ENCODE data around the gene SLC35G1.

The SLC35G1 gene

GRCh38 chr10:93926613-93927012 is 32.8 kb downstream of the SLC35G1 start:
- Histone ChIP-seq H3K27ac (no peak overlapping the region), H3K9ac (no peak overlapping the region), H4K20me1 (no peaks in the 10 kb centered on the region), H3K4me2 (no peak overlapping the region), H3K9me3 (replicated peaks in 1 of 11) (peaks cover 0 to 8% (median 0%) of the 10 kb centered on the region in 11 experiments; a peak in 3 of 22 replicates), H3K27me3 (no peaks in the 10 kb centered on the region), H3K36me3 (no peaks in the 10 kb centered on the region; a peak in 2 of 22 replicates), H3K4me3 (no peak overlapping the region), H3K4me1 (no peaks in the 10 kb centered on the region)
- no peak for TF ChIP-seq Cebpa-rat (IDR thresholded peaks at IDR 0.05)

- H3K36me3 ChIP-seq: no peaks in the 10 kb centered on the region
- H3K4me3 ChIP-seq: no peak overlapping the region
- H3K4me2 ChIP-seq: no peak overlapping the region
- H4K20me1 ChIP-seq: no peaks in the 10 kb centered on the region
- no peaks in the 10 kb centered on the region for H3K27me3 ChIP-seq
- no peaks in the 10 kb centered on the region for H3K4me1 ChIP-seq
- TF ChIP-seq Cebpa-rat (IDR thresholded peaks at IDR 0.05): no peak
- H3K9me3 ChIP-seq (replicated peaks in 1 of 11): no peaks in the 10 kb centered on the region
- H3K9ac ChIP-seq: no peak overlapping the region
- H3K27ac ChIP-seq: no peak overlapping the region
Measured at GRCh38 chr10:93938140-93938539, 44.4 kb downstream of the SLC35G1 start.

GRCh38 chr10:93940881-93941280 is 47.1 kb downstream of the SLC35G1 start:
- Histone ChIP-seq H3K4me1 (no peaks in the 10 kb centered on the region), H3K27ac (no peak overlapping the region), H3K4me2 (no peak overlapping the region), H4K20me1 (no peaks in the 10 kb centered on the region), H3K4me3 (no peak overlapping the region), H3K9me3 (replicated peaks in 1 of 11) (no peaks in the 10 kb centered on the region), H3K36me3 (no peaks in the 10 kb centered on the region), H3K27me3 (no peaks in the 10 kb centered on the region), H3K9ac (no peak overlapping the region)
- TF ChIP-seq Cebpa-rat (IDR thresholded peaks at IDR 0.05): no peak

GRCh38 chr10:93941606-93942005 is 47.8 kb downstream of the SLC35G1 start:
- Histone ChIP-seq H3K4me3 (no peak overlapping the region), H3K9me3 (replicated peaks in 1 of 11) (no peaks in the 10 kb centered on the region), H3K27me3 (no peaks in the 10 kb centered on the region), H3K27ac (no peak overlapping the region), H3K36me3 (no peaks in the 10 kb centered on the region), H3K4me1 (no peaks in the 10 kb centered on the region), H3K4me2 (no peak overlapping the region), H4K20me1 (no peaks in the 10 kb centered on the region), H3K9ac (no peak overlapping the region)
- TF ChIP-seq Cebpa-rat (IDR thresholded peaks at IDR 0.05): no peak

- Histone ChIP-seq H3K4me3 (no peak overlapping the region), H3K4me2 (no peak overlapping the region), H4K20me1 (no peaks in the 10 kb centered on the region), H3K36me3 (no peaks in the 10 kb centered on the region), H3K9me3 (replicated peaks in 1 of 11) (no peaks in the 10 kb centered on the region), H3K9ac (no peak overlapping the region), H3K27ac (no peak overlapping the region), H3K27me3 (no peaks in the 10 kb centered on the region), H3K4me1 (no peaks in the 10 kb centered on the region)
- no peak for TF ChIP-seq Cebpa-rat (IDR thresholded peaks at IDR 0.05)
Measured at GRCh38 chr10:93945819-93946218, 52.0 kb downstream of the SLC35G1 start.

- no peaks in the 10 kb centered on the region for H3K9me3 ChIP-seq (replicated peaks in 1 of 11)
- no peaks in the 10 kb centered on the region for H3K4me1 ChIP-seq
- TF ChIP-seq Cebpa-rat (IDR thresholded peaks at IDR 0.05): no peak
Measured at GRCh38 chr10:93947055-93947454, 53.3 kb downstream of the SLC35G1 start.

GRCh38 chr10:93947524-93947923 is 53.7 kb downstream of the SLC35G1 start:
- Histone ChIP-seq H3K27me3 (no peaks in the 10 kb centered on the region), H3K4me1 (no peaks in the 10 kb centered on the region), H3K9ac (no peak overlapping the region), H3K27ac (no peak overlapping the region), H3K4me3 (no peak overlapping the region), H3K9me3 (replicated peaks in 1 of 11) (no peaks in the 10 kb centered on the region), H3K36me3 (no peaks in the 10 kb centered on the region), H4K20me1 (no peaks in the 10 kb centered on the region), H3K4me2 (no peak overlapping the region)
- no peak for TF ChIP-seq Cebpa-rat (IDR thresholded peaks at IDR 0.05)

More at GRCh38 chr10:93947055-93947454, 53.3 kb downstream of the SLC35G1 start:
- no peak overlapping the region for H3K4me2 ChIP-seq
- no peak overlapping the region for H3K4me3 ChIP-seq
- no peaks in the 10 kb centered on the region for H3K36me3 ChIP-seq
- H3K27me3 ChIP-seq: no peaks in the 10 kb centered on the region
- H4K20me1 ChIP-seq: no peaks in the 10 kb centered on the region
- no peak overlapping the region for H3K27ac ChIP-seq
- H3K9ac ChIP-seq: no peak overlapping the region

GRCh38 chr10:93951905-93952304 is 58.1 kb downstream of the SLC35G1 start:
- Histone ChIP-seq H3K9me3 (replicated peaks in 1 of 11) (no peaks in the 10 kb centered on the region), H3K4me1 (no peaks in the 10 kb centered on the region), H3K27me3 (no peaks in the 10 kb centered on the region), H3K36me3 (no peaks in the 10 kb centered on the region), H3K4me2 (no peak overlapping the region), H3K9ac (no peak overlapping the region), H4K20me1 (no peaks in the 10 kb centered on the region), H3K4me3 (no peak overlapping the region), H3K27ac (no peak overlapping the region)
- no peak for TF ChIP-seq Cebpa-rat (IDR thresholded peaks at IDR 0.05)
